H9 (cell line): ENCODE data around the gene PAQR4. TPM values are rescaled to one million over a fixed set of nuclear protein-coding genes. Genes with fewer than 3 reads are reported as not detected.
A peak's percentile ranks its signal among the peaks of the same experiment; 100 is the strongest.

Source experiments
- DNase-seq: peaks from one replicate; pipeline ENCODE4 v3.0.0-alpha.2; 2017
- H2AFZ ChIP-seq: one replicate; pipeline ENCODE4 v1.6.1; 2013; ENCODE audit warnings: mild to moderate bottlenecking, low read length, control low read depth, moderate library complexity
- H2AK5ac ChIP-seq: 2 replicates; pipeline ENCODE4 v1.6.1; 2013; ENCODE audit warnings: low read length, control low read depth, mixed read lengths; ENCODE audit not compliant: insufficient read length
- H2BK120ac ChIP-seq: one replicate; pipeline ENCODE4 v1.6.1; 2013; ENCODE audit warnings: low read depth, mild to moderate bottlenecking, low read length, control low read depth, inconsistent platforms; ENCODE audit not compliant: poor library complexity, severe bottlenecking
- H2BK12ac ChIP-seq: 2 replicates; pipeline ENCODE4 v1.6.1; 2013; ENCODE audit warnings: low read length, control low read depth, mixed read lengths, low read depth; ENCODE audit not compliant: insufficient read length
- H2BK15ac ChIP-seq: 2 replicates; pipeline ENCODE4 v1.6.1; 2013; ENCODE audit warnings: low read depth, low read length, control low read depth
- H2BK20ac ChIP-seq: one replicate; pipeline ENCODE4 v1.6.1; 2013; ENCODE audit warnings: low read depth, mild to moderate bottlenecking, low read length, control low read depth, inconsistent platforms; ENCODE audit not compliant: poor library complexity, severe bottlenecking
- H2BK5ac ChIP-seq: 2 replicates; pipeline ENCODE4 v1.6.1; 2013; ENCODE audit warnings: low read length, control low read depth, mixed read lengths; ENCODE audit not compliant: insufficient read length
- H3K14ac ChIP-seq: 2 replicates; pipeline ENCODE4 v1.6.1; 2013; ENCODE audit warnings: low read length, control low read depth; ENCODE audit not compliant: insufficient read depth
- H3K18ac ChIP-seq: 2 replicates; pipeline ENCODE4 v1.6.1; 2013; ENCODE audit warnings: low read depth, mild to moderate bottlenecking, mixed read lengths, low read length, control low read depth; ENCODE audit not compliant: insufficient read length
- H3K23ac ChIP-seq: 2 replicates; pipeline ENCODE4 v1.6.1; 2013; ENCODE audit warnings: low read length, control low read depth, mixed read lengths, low read depth; ENCODE audit not compliant: insufficient read length
- H3K23me2 ChIP-seq: 2 replicates; pipeline ENCODE4 v1.6.1; 2013; ENCODE audit warnings: low read depth, mild to moderate bottlenecking, mixed read lengths, low read length, control low read depth; ENCODE audit not compliant: insufficient read length, poor library complexity, severe bottlenecking
- H3K27ac ChIP-seq: 2 replicates; pipeline ENCODE4 v1.5.1; 2013; ENCODE audit warnings: low read length, control low read depth, mixed read lengths, low read depth; ENCODE audit not compliant: insufficient read length
- H3K27me3 ChIP-seq: 2 replicates; pipeline ENCODE4 v1.6.1; 2013; ENCODE audit warnings: low read length, control low read depth, inconsistent platforms; ENCODE audit not compliant: insufficient read depth
- H3K4ac ChIP-seq: 2 replicates; pipeline ENCODE4 v1.6.1; 2013; ENCODE audit warnings: low read depth, mild to moderate bottlenecking, control low read depth, inconsistent platforms, low read length, moderate library complexity
- H3K4me1 ChIP-seq: 2 replicates; pipeline ENCODE4 v1.6.1; 2013; ENCODE audit warnings: low read length, control low read depth, inconsistent platforms; ENCODE audit not compliant: insufficient read depth
- H3K4me2 ChIP-seq: 2 replicates; pipeline ENCODE4 v1.6.1; 2013; ENCODE audit warnings: low read length, control low read depth, mixed read lengths; ENCODE audit not compliant: insufficient read length, insufficient read depth
- H3K56ac ChIP-seq: 2 replicates; pipeline ENCODE4 v1.6.1; 2013; ENCODE audit warnings: low read depth, mild to moderate bottlenecking, mixed read lengths, low read length, control low read depth; ENCODE audit not compliant: insufficient read length
- H3K79me1 ChIP-seq: 2 replicates; pipeline ENCODE4 v1.6.1; 2013; ENCODE audit warnings: low read depth, mild to moderate bottlenecking, moderate library complexity, low read length, control low read depth, inconsistent platforms; ENCODE audit not compliant: insufficient read depth, poor library complexity, severe bottlenecking
- H3K79me2 ChIP-seq: 2 replicates; pipeline ENCODE4 v1.6.1; 2013; ENCODE audit warnings: low read length, control low read depth, inconsistent platforms; ENCODE audit not compliant: insufficient read depth
- H3K9ac ChIP-seq: 2 replicates; pipeline ENCODE4 v1.6.1; 2013; ENCODE audit warnings: low read length, control low read depth, mixed read lengths; ENCODE audit not compliant: insufficient read length; ENCODE audit errors: extremely low read depth
- H3K9me3 ChIP-seq: one replicate; pipeline ENCODE4 v1.6.1; 2013; ENCODE audit warnings: low read depth, low read length, inconsistent platforms; ENCODE audit not compliant: control insufficient read depth
- H3T11ph ChIP-seq: one replicate; pipeline ENCODE4 v1.6.1; 2013; ENCODE audit warnings: mild to moderate bottlenecking, low read length, control low read depth, inconsistent platforms
- H4K20me1 ChIP-seq: one replicate; pipeline ENCODE4 v1.6.1; 2013; ENCODE audit not compliant: control insufficient read depth, insufficient read length, insufficient read depth
- H4K5ac ChIP-seq: 2 replicates; pipeline ENCODE4 v1.6.1; 2013; ENCODE audit warnings: low read depth, mild to moderate bottlenecking, mixed read lengths, low read length, control low read depth; ENCODE audit not compliant: insufficient read length
- H4K8ac ChIP-seq: replicated peaks from 2 replicates; pipeline ENCODE4 v1.6.1; 2013; ENCODE audit warnings: low read length, control low read depth, mixed read lengths, low read depth; ENCODE audit not compliant: insufficient read length
- H4K91ac ChIP-seq: 2 replicates; pipeline ENCODE4 v1.6.1; 2013; ENCODE audit warnings: low read depth, mild to moderate bottlenecking, moderate library complexity, mixed read lengths, low read length, control low read depth; ENCODE audit not compliant: insufficient read length
- H3K27ac Mint-ChIP-seq, 3 experiments: 2 replicates in 2 of 3; 3 replicates in 1 of 3; pipeline ENCODE4 v1.8.0; 2020 to 2021; ENCODE audit warnings: mixed read lengths in 3 of 3, mild to moderate bottlenecking in 1 of 3, moderate library complexity in 1 of 3
- H3K27me3 Mint-ChIP-seq: 2 replicates; pipeline ENCODE4 v1.8.0; 2021; ENCODE audit warnings: low read depth, mild to moderate bottlenecking, moderate library complexity, mixed read lengths
- H3K36me3 Mint-ChIP-seq, 3 experiments: 2 replicates in 2 of 3; 3 replicates in 1 of 3; pipeline ENCODE4 v1.8.0; 2020 to 2021; ENCODE audit warnings: low read depth in 3 of 3, mixed read lengths in 3 of 3; ENCODE audit not compliant: insufficient read depth in 1 of 3
- H3K4me1 Mint-ChIP-seq, 2 experiments: 2 replicates each; pipeline ENCODE4 v1.8.0; 2020; ENCODE audit warnings: mixed read lengths in 2 of 2
- H3K4me3 Mint-ChIP-seq, 2 experiments: 2 replicates in 1 of 2; 3 replicates in 1 of 2; pipeline ENCODE4 v1.8.0; 2020 to 2021; ENCODE audit warnings: mild to moderate bottlenecking in 2 of 2, mixed read lengths in 2 of 2, moderate library complexity in 1 of 2
- H3K9me3 Mint-ChIP-seq, 2 experiments: 2 replicates in 1 of 2; 3 replicates in 1 of 2; pipeline ENCODE4 v1.8.0; 2020; ENCODE audit warnings: mild to moderate bottlenecking in 2 of 2, mixed read lengths in 2 of 2, moderate library complexity in 1 of 2
- whole genome bisulfite sequencing: extraction: QIAGEN DNeasy Blood & Tissue Kit; methylation state at CpG from one replicate; pipeline ENCODE4 v1.1.7; 2013; ENCODE audit warnings: missing lambda C conversion rate, low lambda C conversion rate, mixed read lengths; ENCODE audit not compliant: insufficient read length; ENCODE audit errors: extremely low coverage; 5-methylcytosine and 5-hydroxymethylcytosine counted together
- total RNA-seq: library from RNA; stranded (reverse); gene quantifications from 2 replicates; pipeline ENCODE4 v1.2.1, GENCODE V29; 2021
- TF ChIP-seq, protein P1 (sequence below): fragments of 200-600 bp; sonication (generic); conservative IDR thresholded peaks from 3 replicates; pipeline ENCODE4 v1.8.0; 2021; ENCODE audit warnings: antibody characterized with exemption, mild to moderate bottlenecking

Gene PAQR4
- total RNA-seq, 1 experiment from 2014 or later = 32.1 TPM

DNA sequence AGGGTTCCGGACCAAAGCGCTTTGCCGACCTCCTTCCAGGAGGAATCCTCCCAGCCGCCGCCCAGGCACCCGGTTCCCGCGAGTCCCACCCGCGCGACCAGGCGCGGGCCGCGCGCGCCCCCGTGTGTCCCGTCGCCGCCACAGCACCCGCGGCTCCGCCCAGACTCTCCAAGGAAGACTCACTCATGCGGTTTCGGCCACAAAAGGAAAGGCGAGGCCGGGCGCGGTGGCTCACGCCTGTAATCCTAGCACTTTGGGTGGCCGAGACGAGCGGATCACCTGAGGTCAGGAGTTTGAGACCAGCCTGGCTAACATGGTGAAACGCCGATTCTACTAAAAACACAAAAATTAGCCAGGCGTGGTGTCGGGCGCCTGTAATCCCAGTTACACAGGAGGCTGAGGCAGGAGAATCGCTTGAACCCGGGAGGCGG is 14.6 kb downstream of the PAQR4 start:
- no peak overlapping the region for H3K4ac ChIP-seq
- H2AFZ ChIP-seq = no peak overlapping the region
- H3K56ac ChIP-seq = no peak overlapping the region
- H3K4me2 ChIP-seq = no peak overlapping the region
- H3K23me2 ChIP-seq = peaks cover 9% of the 10 kb centered on the region
- H3T11ph ChIP-seq = no peak overlapping the region
- H3K9ac ChIP-seq = no peak overlapping the region
- no peak overlapping the region for H2BK5ac ChIP-seq
- H3K18ac ChIP-seq = no peak overlapping the region
- no peaks in the 10 kb centered on the region for H3K9me3 ChIP-seq
- WGBS = no CpG with 5 or more reads among the region's 42 CpGs
- H4K5ac ChIP-seq = no peak overlapping the region
- H3K4me1 ChIP-seq = no peaks in the 10 kb centered on the region
- H4K20me1 ChIP-seq = no peaks in the 10 kb centered on the region
- H2BK120ac ChIP-seq = no peak overlapping the region
- H3K23ac ChIP-seq = no peak overlapping the region
- Mint-ChIP-seq H3K36me3 (peaks cover 0 to 2% (median 2%) of the 10 kb centered on the region in 3 experiments; a peak in 2 of 7 replicates), H3K4me1 (peaks cover 26 to 34% of the 10 kb centered on the region in 2 experiments), H3K27me3 (peaks cover 10% of the 10 kb centered on the region), H3K4me3 (peak overlapping the region in 1 of 2 experiments; percentile 21; a peak in 2 of 5 replicates), H3K27ac (no peak overlapping the region), H3K9me3 (no peaks in the 10 kb centered on the region)
- H3K27me3 ChIP-seq = no peaks in the 10 kb centered on the region
- no peak overlapping the region for H2BK12ac ChIP-seq
- H4K91ac ChIP-seq = no peak overlapping the region
- H3K27ac ChIP-seq = no peak overlapping the region
- TF ChIP-seq, protein P1, sequence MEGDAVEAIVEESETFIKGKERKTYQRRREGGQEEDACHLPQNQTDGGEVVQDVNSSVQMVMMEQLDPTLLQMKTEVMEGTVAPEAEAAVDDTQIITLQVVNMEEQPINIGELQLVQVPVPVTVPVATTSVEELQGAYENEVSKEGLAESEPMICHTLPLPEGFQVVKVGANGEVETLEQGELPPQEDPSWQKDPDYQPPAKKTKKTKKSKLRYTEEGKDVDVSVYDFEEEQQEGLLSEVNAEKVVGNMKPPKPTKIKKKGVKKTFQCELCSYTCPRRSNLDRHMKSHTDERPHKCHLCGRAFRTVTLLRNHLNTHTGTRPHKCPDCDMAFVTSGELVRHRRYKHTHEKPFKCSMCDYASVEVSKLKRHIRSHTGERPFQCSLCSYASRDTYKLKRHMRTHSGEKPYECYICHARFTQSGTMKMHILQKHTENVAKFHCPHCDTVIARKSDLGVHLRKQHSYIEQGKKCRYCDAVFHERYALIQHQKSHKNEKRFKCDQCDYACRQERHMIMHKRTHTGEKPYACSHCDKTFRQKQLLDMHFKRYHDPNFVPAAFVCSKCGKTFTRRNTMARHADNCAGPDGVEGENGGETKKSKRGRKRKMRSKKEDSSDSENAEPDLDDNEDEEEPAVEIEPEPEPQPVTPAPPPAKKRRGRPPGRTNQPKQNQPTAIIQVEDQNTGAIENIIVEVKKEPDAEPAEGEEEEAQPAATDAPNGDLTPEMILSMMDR = peak; percentile 97
- peak; percentile 90 for DNase-seq
- H2AK5ac ChIP-seq = no peak overlapping the region
- H2BK15ac ChIP-seq = no peak overlapping the region
- no peak overlapping the region for H3K14ac ChIP-seq
- H3K79me1 ChIP-seq = no peaks in the 10 kb centered on the region
- no peak overlapping the region for H2BK20ac ChIP-seq
- no peaks in the 10 kb centered on the region; the same call in 1 of the 2 replicates for H3K79me2 ChIP-seq
- H4K8ac ChIP-seq = no peak overlapping the region
